Measurements from ENCODE around the gene IRAK4. TPM values are rescaled to one million over a fixed set of nuclear protein-coding genes. Genes with fewer than 3 reads are reported as not detected.
A peak's percentile ranks its signal among the peaks of the same experiment; 100 is the strongest.

The IRAK4 gene
- total RNA-seq, 3 donors from 2014 or later = 37.4 to 46.4 (median 38.7) TPM

DNA sequence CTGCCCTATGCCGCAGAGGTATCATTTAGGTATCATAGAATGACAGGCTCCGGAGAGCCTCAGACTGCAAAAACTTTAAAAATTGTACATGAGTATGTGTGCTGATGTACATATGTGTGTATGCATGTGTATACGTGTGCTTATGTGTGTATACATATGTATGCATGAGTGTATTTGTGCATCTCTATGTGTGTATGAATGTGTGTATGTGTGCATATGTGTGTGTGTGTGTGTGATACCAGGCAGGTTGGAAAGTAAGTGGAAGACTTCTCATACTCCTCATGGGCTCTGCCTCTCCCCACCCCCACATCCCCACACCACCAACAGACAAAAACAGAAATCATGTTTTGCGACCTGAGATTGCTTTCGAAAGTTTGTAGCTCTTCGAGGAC is 76.5 kb downstream of the IRAK4 start:
- Histone ChIP-seq H3K9me3 (no peaks in the 10 kb centered on the region), H3K36me3 (no peaks in the 10 kb centered on the region), H3K4me1 (no peaks in the 10 kb centered on the region), H3K27ac (peak overlapping the region; percentile 96 to 97), H3K27me3 (no peaks in the 10 kb centered on the region), H3K4me3 (peak overlapping the region; percentile 77 to 97 (median 80))
- DNase-seq (ENCODE audit: low spot score in 2 of 2) = no peak
- TF ChIP-seq, protein P1, sequence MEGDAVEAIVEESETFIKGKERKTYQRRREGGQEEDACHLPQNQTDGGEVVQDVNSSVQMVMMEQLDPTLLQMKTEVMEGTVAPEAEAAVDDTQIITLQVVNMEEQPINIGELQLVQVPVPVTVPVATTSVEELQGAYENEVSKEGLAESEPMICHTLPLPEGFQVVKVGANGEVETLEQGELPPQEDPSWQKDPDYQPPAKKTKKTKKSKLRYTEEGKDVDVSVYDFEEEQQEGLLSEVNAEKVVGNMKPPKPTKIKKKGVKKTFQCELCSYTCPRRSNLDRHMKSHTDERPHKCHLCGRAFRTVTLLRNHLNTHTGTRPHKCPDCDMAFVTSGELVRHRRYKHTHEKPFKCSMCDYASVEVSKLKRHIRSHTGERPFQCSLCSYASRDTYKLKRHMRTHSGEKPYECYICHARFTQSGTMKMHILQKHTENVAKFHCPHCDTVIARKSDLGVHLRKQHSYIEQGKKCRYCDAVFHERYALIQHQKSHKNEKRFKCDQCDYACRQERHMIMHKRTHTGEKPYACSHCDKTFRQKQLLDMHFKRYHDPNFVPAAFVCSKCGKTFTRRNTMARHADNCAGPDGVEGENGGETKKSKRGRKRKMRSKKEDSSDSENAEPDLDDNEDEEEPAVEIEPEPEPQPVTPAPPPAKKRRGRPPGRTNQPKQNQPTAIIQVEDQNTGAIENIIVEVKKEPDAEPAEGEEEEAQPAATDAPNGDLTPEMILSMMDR (IDR thresholded peaks at IDR 0.05) = no peak
- TF ChIP-seq POLR2A (IDR thresholded peaks at IDR 0.05) = no peak
- no peak for TF ChIP-seq POLR2AphosphoS5 (IDR thresholded peaks at IDR 0.05)
- intact Hi-C loops (cut with DNase I; ENCODE audit: low total_unique reads) = no loop called here

- intact Hi-C loops (cut with DNase I; ENCODE audit: low total_unique reads) = no loop called here
- DNase-seq (ENCODE audit: low spot score in 2 of 2) = peak; percentile 39 to 73
- TF ChIP-seq, protein P1 (IDR thresholded peaks at IDR 0.05) = no peak
- peak in 1 of 3 donors; percentile 30 for TF ChIP-seq POLR2AphosphoS5 (IDR thresholded peaks at IDR 0.05)
These were observed 77.1 kb downstream of the IRAK4 start, which contains the start of gene TMEM117 for GRCh38 chr12:43835656-43836474. Gene TMEM117, plus strand, starts transcription at chr12:43836081.

GRCh38 chr12:43836475-43836989 is 77.8 kb downstream of the IRAK4 start:
- Histone ChIP-seq H3K4me3 (peak overlapping the region; percentile 77 to 97 (median 80)), H3K9me3 (no peaks in the 10 kb centered on the region), H3K27ac (peak overlapping the region; percentile 96 to 97), H3K4me1 (no peaks in the 10 kb centered on the region), H3K36me3 (no peaks in the 10 kb centered on the region), H3K27me3 (no peaks in the 10 kb centered on the region)
- no peak for DNase-seq (ENCODE audit: low spot score in 2 of 2)
- no peak for TF ChIP-seq POLR2AphosphoS5 (IDR thresholded peaks at IDR 0.05)
- TF ChIP-seq POLR2A (IDR thresholded peaks at IDR 0.05) = no peak
- TF ChIP-seq, protein P1 (IDR thresholded peaks at IDR 0.05) = no peak
- intact Hi-C loops (cut with DNase I; ENCODE audit: low total_unique reads) = no loop called here

More at GRCh38 chr12:43835656-43836474, 77.1 kb downstream of the IRAK4 start, which contains the start of gene TMEM117:
- H3K9me3 ChIP-seq = no peaks in the 10 kb centered on the region
- H3K4me3 ChIP-seq = peak within 1 kb of the TSS; percentile 77 to 97 (median 80)
- no peaks in the 10 kb centered on the region for H3K4me1 ChIP-seq
- peak within 1 kb of the TSS; percentile 96 to 97 for H3K27ac ChIP-seq
- H3K27me3 ChIP-seq = no peaks in the 10 kb centered on the region
- H3K36me3 ChIP-seq = no peaks in the 10 kb centered on the region

Other genes with a start within 250 kb of the IRAK4 start
- not detected for gene ADAMTS20, start 206.7 kb upstream of the IRAK4 start, total RNA-seq
- gene PUS7L, start 161 bp upstream of the IRAK4 start, total RNA-seq = 10 to 100 TPM in 1 of 3 donors, 1 to 10 TPM in 2; 7.8 to 13.6 (median 9.2) TPM
- 100 to 1,000 TPM in 1 of 3 donors, 10 to 100 TPM in 2; 73.6 to 102 (median 92.1) TPM for gene TWF1, start 47.4 kb downstream of the IRAK4 start, total RNA-seq
- 10 to 100 TPM in 1 of 3 donors, 1 to 10 TPM in 2; 6.1 to 17.1 (median 7.2) TPM for gene TMEM117, start 77.1 kb downstream of the IRAK4 start, total RNA-seq

Measured in breast epithelium (tissue), 4 donors.